Effector memory CD4-positive, alpha-beta T cell (primary cell): ENCODE data around the gene SPOCK2.

ENCODE experiments used
- DNase-seq, 3 donors: peaks; one replicate each; pipeline ENCODE4 v3.0.0-alpha.2; 2020
- H3K27ac ChIP-seq: 2 replicates; pipeline ENCODE4 v1.7.0; 2013; ENCODE audit warnings: mild to moderate bottlenecking, low read length, moderate library complexity; ENCODE audit not compliant: insufficient read depth, poor library complexity, severe bottlenecking
- H3K27me3 ChIP-seq: replicated peaks from 2 replicates; pipeline ENCODE4 v1.7.0; 2013; ENCODE audit warnings: mild to moderate bottlenecking, low read length; ENCODE audit not compliant: insufficient read depth, control insufficient read depth, poor library complexity, severe bottlenecking
- H3K36me3 ChIP-seq: 2 replicates; pipeline ENCODE4 v1.7.0; 2013; ENCODE audit warnings: mild to moderate bottlenecking, low read length, moderate library complexity; ENCODE audit not compliant: control insufficient read depth, insufficient read depth
- H3K4me1 ChIP-seq: 2 replicates; pipeline ENCODE4 v1.7.0; 2013; ENCODE audit warnings: low read length, mild to moderate bottlenecking; ENCODE audit not compliant: control insufficient read depth, insufficient read depth, poor library complexity, severe bottlenecking
- H3K4me3 ChIP-seq: 2 replicates; pipeline ENCODE4 v1.7.0; 2013; ENCODE audit warnings: low read length, low read depth, mild to moderate bottlenecking; ENCODE audit not compliant: insufficient read depth, poor library complexity, severe bottlenecking
- H3K9me3 ChIP-seq: 2 replicates; pipeline ENCODE4 v1.7.0; 2013; ENCODE audit warnings: mild to moderate bottlenecking, low read length, moderate library complexity; ENCODE audit not compliant: control insufficient read depth

SPOCK2 gene

DNA sequence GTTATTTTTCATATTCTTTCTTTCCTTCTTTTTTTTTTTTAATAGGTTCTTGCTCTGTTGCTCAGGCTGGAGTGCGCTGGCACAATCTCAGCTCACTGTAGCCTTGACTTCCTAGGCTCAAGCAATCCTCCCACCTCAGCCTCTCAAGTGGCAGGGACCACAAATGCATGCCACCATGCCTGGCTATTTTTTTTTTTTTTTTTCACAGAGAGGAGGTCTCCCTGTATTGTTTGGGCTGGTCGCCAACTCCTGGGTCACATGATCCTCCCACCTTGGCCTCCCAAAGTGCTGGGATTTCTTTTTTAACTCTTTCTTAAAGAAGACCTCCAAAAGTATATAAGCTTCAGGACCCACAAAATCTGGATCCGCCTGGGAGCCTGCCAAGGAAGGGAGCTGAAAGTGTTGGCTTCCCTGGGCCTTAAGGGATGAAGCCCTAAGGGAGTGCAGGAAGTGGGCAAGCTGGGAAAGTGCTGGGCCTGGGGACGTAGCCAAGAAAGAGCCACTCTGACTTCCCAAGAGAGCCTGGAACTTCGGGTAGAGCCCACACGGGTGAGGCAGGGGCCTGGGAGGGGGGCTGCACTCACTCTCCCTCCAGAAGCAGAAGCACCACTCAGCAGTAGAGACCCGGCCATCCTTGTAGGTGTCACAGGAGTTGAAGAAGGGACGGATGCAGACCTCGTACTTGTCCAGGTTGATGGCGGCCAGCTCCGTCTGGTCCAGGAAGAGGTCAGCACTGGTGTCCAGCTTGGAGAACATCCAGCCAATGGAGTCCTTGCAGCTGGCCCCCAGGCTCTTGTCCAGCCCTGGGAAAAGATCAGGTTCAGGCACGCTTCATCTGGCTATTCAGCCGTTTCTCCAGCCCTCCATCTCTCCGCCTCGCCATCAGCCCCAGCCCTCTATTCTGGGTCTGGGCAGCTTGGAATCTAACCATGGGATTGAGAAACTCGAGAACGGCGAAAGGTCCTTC lies 21.8 kb downstream of the SPOCK2 start:
- no peak for DNase-seq
- Histone ChIP-seq H3K9me3 (no peaks in the 10 kb centered on the region), H3K4me3 (no peak overlapping the region), H3K36me3 (peaks cover 88% of the 10 kb centered on the region), H3K27ac (no peak overlapping the region), H3K4me1 (peaks cover 2% of the 10 kb centered on the region), H3K27me3 (no peaks in the 10 kb centered on the region)

- no peaks in the 10 kb centered on the region for H3K27me3 ChIP-seq
- peaks cover 77% of the 10 kb centered on the region for H3K36me3 ChIP-seq
- no peak for DNase-seq
- H3K4me3 ChIP-seq, result no peak overlapping the region
- H3K4me1 ChIP-seq, result no peaks in the 10 kb centered on the region
- no peaks in the 10 kb centered on the region for H3K9me3 ChIP-seq
- H3K27ac ChIP-seq, result no peak overlapping the region
Measured at GRCh38 chr10:72065439-72066025, 22.8 kb downstream of the SPOCK2 start.

- Histone ChIP-seq H3K4me1 (no peaks in the 10 kb centered on the region), H3K27ac (no peak overlapping the region), H3K9me3 (no peaks in the 10 kb centered on the region), H3K4me3 (no peak overlapping the region), H3K27me3 (no peaks in the 10 kb centered on the region), H3K36me3 (peaks cover 60% of the 10 kb centered on the region)
- no peak for DNase-seq
Measured at GRCh38 chr10:72063703-72064391, 24.5 kb downstream of the SPOCK2 start.

DNA sequence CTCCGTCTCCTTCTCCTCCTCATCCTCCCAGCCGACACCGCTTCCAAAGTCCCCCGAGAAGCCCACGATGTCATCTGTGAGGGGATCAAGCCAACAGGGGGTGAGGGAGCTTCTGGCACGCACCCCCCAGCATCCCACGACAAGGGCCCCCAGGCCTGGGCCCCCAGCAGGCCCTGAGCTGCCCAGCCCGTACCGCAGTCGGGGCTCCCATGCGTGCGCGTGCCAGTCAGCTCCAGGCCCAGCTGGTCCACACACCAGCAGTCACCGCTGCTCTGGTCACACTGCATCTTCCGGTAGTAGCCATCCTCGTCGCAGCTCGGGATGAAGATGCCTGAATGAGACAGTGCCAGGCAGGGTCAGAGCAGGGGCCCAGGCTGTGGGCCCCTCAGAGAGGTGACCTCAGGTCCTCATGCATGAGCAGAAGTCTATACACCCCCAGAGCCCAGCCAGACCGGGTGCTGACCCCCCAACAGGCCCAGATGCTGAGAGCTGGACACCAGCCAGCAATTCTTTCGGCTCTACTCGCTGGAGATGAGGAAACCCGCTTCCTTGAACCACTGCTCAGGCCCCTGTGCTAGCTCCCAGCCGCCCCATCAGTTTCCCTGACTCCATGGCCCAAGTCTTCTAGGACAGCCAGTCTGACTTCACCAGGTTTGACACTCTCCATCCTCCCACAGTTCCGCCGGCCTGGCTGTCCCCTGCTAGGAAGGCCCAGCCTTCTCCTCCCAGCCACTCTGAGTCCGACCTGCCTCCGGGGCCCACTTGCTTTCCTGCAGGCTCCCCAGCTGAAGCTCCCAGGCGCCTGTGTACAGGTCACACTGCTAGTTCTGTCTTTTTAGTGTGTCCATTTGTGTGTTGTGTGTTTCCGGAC lies 25.3 kb downstream of the SPOCK2 start:
- no peaks in the 10 kb centered on the region for H3K9me3 ChIP-seq
- no peak for DNase-seq
- no peak overlapping the region for H3K27ac ChIP-seq
- H3K27me3 ChIP-seq, result no peaks in the 10 kb centered on the region
- H3K4me1 ChIP-seq, result no peaks in the 10 kb centered on the region
- no peak overlapping the region for H3K4me3 ChIP-seq
- H3K36me3 ChIP-seq, result peaks cover 53% of the 10 kb centered on the region

DNA sequence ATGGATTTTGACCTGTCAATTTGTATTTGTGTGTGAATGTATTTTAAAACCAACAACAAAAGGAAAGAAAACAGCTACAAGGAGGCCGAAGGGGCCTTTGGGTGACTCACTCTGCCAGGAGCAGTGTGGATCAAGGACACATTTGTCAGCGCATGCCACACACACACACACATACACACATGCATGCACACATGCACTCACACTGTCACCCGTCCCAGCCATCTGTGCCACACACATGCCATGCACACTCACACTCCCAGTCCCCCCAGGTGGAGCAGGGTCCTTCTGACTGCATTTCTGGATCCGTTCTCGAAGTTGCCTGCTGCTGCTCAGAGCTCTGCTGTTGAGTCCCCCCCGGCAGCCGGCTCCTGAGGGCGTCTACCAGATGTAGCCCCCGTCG lies 26.0 kb downstream of the SPOCK2 start:
- no peaks in the 10 kb centered on the region for H3K4me1 ChIP-seq
- H3K4me3 ChIP-seq, result no peak overlapping the region
- DNase-seq, result no peak
- no peaks in the 10 kb centered on the region for H3K27me3 ChIP-seq
- H3K27ac ChIP-seq, result no peak overlapping the region
- H3K36me3 ChIP-seq, result peaks cover 46% of the 10 kb centered on the region
- H3K9me3 ChIP-seq, result no peaks in the 10 kb centered on the region

DNA sequence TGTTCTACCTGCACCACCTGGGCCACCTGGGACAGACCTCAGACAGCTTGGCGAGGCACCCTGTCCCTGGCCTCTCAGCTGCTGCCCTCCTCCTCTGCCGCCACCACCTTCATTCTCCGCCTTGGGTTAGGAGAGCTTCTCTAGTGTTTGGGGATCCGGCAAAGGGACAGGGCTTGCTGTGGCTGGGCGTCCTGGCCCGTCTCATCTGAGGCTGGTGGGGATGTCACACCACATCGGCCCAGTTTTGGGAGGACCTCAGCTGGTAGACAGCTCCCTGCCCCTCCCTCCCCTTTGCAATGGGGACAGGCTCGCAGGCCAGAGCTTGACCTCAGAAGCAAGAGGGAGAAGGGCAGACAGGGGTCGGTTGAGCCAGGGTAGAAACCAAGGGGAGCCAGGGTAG lies 26.4 kb downstream of the SPOCK2 start:
- Histone ChIP-seq H3K4me1 (no peaks in the 10 kb centered on the region), H3K27ac (no peak overlapping the region), H3K36me3 (peaks cover 41% of the 10 kb centered on the region), H3K27me3 (no peaks in the 10 kb centered on the region), H3K9me3 (no peaks in the 10 kb centered on the region), H3K4me3 (no peak overlapping the region)
- DNase-seq, result no peak

- no peak overlapping the region for H3K4me3 ChIP-seq
- no peaks in the 10 kb centered on the region for H3K4me1 ChIP-seq
- no peak overlapping the region for H3K27ac ChIP-seq
- H3K27me3 ChIP-seq, result no peaks in the 10 kb centered on the region
- DNase-seq, result no peak
- no peaks in the 10 kb centered on the region for H3K9me3 ChIP-seq
- peaks cover 37% of the 10 kb centered on the region for H3K36me3 ChIP-seq
Measured at GRCh38 chr10:72061491-72061890, 26.9 kb downstream of the SPOCK2 start.

DNA sequence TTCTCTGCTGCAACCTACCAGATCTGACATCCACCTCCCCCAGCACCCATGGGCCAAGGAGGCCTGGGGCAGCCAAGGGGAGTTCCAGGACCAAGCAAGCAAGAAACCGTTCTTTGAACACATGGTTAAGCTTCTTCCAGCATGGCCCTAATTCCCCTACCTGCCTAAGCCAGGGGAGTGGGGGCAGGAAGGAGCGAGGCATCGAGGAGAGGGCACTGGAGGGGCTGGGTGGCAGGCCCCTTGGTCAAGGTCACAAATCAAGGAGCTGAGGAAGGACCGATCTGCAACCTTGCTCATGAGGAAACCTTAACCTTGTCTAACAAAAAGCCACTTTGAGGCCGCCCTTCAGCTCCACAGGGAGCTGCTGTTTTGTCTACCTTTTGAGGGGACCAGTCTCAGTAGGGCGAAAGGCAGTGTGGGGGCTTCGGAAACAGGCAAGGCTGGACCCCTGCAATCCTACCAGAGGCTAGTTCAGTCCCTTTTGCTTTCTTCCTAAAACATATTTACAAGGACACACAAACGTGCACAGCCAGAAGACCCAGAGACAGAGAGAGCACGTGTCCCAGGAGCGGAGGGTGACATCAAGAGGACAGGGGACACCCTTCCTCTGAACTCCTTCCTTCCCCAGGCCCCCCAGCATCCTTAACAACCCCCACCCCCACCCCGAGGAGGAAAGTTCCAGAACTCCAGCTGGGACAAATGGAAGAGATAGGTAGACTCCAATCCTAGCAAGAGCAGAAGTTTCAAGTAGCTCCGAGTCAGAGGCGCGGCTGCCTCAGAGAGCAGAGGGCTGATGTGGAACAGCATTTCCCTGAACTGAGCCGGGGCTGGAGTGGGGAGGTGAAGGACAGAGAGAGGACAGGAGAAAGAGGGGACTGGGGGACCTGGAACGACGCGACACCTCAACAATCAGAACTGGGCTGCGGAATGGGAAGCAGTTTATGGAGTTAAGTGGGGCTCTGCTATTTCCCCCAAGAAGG lies 28.2 kb downstream of the SPOCK2 start:
- no peaks in the 10 kb centered on the region for H3K9me3 ChIP-seq
- H3K27ac ChIP-seq, result no peak overlapping the region
- DNase-seq, result no peak

More for the DNA sequence above, 28.2 kb downstream of the SPOCK2 start:
- no peak overlapping the region for H3K4me3 ChIP-seq
- no peaks in the 10 kb centered on the region for H3K27me3 ChIP-seq
- no peaks in the 10 kb centered on the region for H3K4me1 ChIP-seq
- peaks cover 23% of the 10 kb centered on the region for H3K36me3 ChIP-seq
